HEK293T (cell line): ENCODE results near the gene CBFA2T3.

ENCODE experiments used
- BHLHE40 ChIP-seq: fragments of 450-650 bp; IDR thresholded peaks from 2 replicates; pipeline ENCODE4 v1.6.1; 2016; ENCODE audit warnings: mild to moderate bottlenecking, moderate library complexity, borderline replicate concordance
- CTBP1 ChIP-seq: fragments of 450-650 bp; IDR thresholded peaks from 2 replicates; pipeline ENCODE4 v1.6.1; 2016; ENCODE audit warnings: borderline replicate concordance
- FOXA1 ChIP-seq: fragments of 450-650 bp; IDR thresholded peaks from 2 replicates; pipeline ENCODE4 v1.6.1; 2016; ENCODE audit warnings: mild to moderate bottlenecking
- FOXK2 ChIP-seq: fragments of 450-650 bp; IDR thresholded peaks from 2 replicates; pipeline ENCODE4 v1.6.1; 2016; ENCODE audit warnings: mild to moderate bottlenecking
- FOXM1 ChIP-seq: fragments of 450-650 bp; IDR thresholded peaks from 2 replicates; pipeline ENCODE4 v1.6.1; 2017; ENCODE audit warnings: mild to moderate bottlenecking, borderline replicate concordance
- HDGF ChIP-seq: fragments of 450-650 bp; IDR thresholded peaks from 2 replicates; pipeline ENCODE4 v1.6.1; 2017; ENCODE audit warnings: antibody characterized with exemption, borderline replicate concordance
- L3MBTL2 ChIP-seq: fragments of 450-650 bp; conservative IDR thresholded peaks from 2 replicates; pipeline ENCODE4 v1.6.1; 2016; ENCODE audit warnings: mild to moderate bottlenecking
- NFRKB ChIP-seq: fragments of 450-650 bp; IDR thresholded peaks from 2 replicates; pipeline ENCODE4 v1.6.1; 2016; ENCODE audit warnings: mild to moderate bottlenecking, moderate library complexity
- PKNOX1 ChIP-seq: fragments of 450-650 bp; IDR thresholded peaks from 2 replicates; pipeline ENCODE4 v1.6.1; 2016
- SP1 ChIP-seq: fragments of 450-650 bp; IDR thresholded peaks from 2 replicates; pipeline ENCODE4 v1.6.1; 2017
- SUZ12 ChIP-seq: fragments of 450-650 bp; IDR thresholded peaks from 2 replicates; pipeline ENCODE4 v1.6.1; 2016; ENCODE audit warnings: mild to moderate bottlenecking
- TARDBP ChIP-seq: fragments of 450-650 bp; IDR thresholded peaks from 2 replicates; pipeline ENCODE4 v1.6.1; 2016
- ZNF384 ChIP-seq: fragments of 450-650 bp; IDR thresholded peaks from 2 replicates; pipeline ENCODE4 v1.6.1; 2016

DNA sequence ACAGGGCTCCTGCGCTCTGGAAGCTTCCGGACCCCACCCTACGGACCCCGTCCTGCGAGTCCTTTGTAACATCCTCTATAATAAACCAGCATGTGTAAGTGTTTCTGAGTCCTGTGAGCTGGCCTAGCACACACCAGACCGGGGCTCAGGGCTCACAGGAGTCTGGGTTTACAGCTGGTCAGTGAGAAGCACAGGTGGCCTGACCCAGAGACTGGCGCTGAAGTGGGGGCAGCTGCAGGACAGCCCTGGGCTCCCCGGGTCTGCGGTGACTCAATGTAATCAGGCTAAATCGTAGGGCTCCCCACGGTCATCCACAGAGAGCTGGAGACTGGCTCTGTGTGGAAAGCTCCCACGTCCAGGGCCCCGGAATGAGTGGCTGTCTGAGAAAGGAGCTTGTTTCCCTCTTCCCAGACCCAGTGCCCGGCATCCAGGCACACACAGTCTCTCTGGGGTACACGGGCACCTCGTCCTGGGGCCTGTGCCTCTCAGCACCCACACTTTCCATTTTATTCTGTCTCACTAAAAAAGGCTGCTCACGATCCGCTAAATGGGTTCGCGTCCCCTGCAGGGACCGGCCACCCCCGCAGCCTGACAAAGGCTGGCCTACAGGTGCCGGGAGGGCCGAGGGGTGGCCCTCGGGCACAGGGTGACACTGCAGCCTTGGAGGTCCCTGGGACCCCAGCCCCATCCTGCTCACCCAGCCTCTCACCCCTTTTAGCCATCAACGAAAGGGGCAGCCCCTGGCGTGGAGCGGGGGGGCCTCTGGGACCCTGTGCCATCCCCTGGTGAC is 18.9 kb upstream of the CBFA2T3 start:
- TF ChIP-seq FOXK2: no peak
- TF ChIP-seq FOXA1: no peak
- TF ChIP-seq CTBP1: no peak
- no peak for TF ChIP-seq ZNF384
- TF ChIP-seq BHLHE40: no peak
- TF ChIP-seq PKNOX1: no peak
- TF ChIP-seq NFRKB: no peak
- no peak for TF ChIP-seq SP1
- TF ChIP-seq L3MBTL2: no peak
- TF ChIP-seq FOXM1: no peak
- no peak for TF ChIP-seq HDGF
- no peak for TF ChIP-seq SUZ12
- no peak for TF ChIP-seq TARDBP
